Activated gamma-delta T cell (primary cell): ENCODE measurements around the gene CCL13.

Experiments
- DNase-seq: peaks from one replicate; lab custom pipeline; 2025; lab: John Stamatoyannopoulos, UW

Gene CCL13

DNA sequence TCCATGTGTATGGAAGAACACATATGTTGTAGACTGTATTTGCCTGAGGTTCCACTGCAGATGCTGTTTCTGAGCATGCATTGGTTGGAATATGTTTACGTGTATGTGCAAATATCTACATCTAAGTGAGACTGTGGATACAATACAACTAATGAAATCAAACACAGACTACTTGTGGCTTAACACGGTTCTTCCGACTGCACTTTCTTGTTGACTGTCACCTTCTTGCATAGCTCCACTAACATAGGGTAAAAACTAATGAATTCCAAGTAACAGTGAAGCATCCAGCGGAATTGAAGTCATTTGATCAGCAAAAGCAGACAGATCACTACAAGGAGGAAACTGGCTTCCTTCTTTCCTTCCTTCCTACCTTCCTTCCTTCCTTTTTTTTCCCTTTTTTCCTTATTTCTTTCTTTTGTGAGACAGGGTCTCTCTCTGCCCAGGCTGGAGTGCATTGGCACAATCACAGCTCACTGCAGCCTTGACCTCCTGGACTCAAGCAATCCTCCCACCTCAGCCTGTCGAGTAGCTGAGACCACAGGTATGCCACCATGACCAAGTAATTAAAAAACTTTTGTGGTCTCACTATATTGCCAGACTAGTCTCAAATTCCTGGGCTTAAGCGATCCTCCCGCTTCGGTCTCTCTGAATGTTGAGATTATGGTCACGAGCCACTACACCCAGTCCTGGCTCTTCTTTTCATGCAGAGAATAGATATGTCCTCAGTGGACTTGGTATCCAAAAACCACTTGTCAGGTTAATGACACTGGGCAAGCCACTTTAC is 28.7 kb downstream of the CCL13 start:
- DNase-seq, result no peak

DNA sequence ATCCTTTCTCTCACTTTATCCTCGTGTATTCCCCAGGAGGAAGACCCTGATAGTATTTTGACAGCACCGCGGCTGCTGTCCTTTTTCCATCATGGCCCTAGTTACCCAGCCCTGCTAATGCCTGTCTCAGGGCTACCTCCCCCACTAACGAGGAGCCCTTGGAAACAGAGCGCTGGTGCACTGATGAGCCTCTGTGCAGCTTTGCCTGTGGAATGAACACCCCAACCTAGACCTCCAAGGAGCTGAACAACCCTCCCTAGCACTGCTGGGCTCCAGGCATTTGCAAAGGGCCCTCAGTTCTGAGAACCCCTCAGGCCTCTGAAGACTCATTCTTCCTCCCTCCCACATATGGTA is 30.0 kb downstream of the CCL13 start:
- DNase-seq, result no peak

DNA sequence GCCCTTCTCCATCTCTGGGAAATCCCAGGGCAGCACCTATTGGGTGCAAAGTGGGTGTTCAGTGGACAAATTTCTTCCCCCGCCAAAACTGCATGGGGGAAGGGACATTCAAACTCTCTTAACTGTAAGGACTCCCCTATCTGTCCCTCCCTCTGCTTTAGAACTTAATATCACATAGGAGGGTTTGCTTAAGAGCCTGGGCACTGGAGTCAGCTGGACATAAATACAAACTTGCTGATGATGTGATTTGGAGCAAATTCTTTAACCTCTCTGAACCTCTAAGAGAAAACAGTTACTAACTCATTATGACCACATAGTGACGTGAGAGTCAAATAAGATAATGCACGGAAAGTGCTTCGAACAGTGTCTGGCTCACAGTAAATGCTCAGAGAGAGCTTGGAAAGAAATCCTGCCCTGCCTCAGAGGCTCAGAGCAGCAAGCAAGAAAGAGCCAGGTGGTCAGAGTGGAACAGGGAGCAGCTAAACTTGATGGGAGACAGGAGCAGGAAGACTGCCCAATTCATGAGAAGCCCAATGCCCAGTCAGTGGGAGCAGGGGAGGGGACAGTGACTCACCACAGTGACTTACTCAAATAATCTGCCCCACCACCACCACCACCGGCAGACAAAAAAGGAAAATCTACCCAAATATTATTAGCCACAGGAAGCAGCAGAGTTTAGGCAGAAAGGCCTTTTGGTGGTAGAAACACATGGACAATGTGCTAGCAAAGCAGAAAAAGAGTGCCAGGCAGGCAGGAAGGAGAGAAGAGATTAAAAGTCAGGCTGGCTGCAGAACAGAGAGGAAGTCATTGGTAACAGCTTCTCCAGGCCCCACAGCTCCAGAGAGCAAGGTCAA is 30.6 kb downstream of the CCL13 start:
- DNase-seq, result no peak

DNA sequence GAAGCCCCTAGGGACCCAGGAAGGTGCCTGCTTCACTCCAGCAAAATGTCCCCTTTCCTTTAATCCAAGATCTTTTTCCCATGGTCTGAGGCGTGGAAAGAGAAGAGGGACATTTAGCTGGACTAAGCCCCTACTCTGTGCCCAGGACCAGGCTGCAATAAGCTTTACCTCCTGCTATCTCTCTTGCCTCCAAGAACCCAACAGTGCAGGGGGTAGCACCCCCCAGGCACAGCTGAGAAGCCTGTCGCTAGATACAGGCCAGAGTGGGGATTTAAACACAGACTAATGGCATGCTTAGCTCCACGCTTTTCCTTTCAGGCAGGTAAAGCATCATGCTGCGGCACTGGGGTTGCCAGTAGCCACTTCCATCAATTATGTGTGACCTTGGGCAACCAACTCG is 31.3 kb downstream of the CCL13 start:
- DNase-seq, result no peak

DNA sequence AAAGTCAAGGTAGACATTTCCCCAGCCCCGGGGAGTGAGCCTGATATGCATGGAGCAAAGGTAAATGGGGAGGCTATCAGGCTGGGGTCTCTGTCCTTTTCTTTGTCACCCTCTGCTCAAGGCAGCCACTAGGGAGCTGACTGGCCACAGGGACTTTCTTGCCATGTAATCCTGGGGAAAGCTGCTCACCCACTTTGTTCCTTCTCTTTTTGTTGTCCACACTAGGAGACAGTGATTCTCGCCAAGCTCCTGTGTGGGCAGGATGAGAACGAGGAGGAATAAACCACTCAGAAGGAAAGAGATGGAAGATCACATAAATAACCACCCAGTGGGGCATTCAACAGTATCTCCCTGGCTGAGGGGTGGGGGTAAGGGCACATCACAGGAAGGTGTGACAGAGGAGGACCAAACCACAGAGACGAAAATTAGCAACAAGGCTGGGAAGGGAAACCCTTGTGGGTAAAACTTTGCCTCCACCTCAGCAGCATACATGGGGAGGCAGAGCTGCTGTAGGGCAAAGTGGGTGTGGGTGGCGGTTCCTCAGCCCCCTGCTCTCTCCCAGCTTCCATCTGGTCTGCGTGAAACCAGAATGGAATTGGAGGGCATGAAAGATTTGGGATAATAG is 33.0 kb downstream of the CCL13 start:
- no peak for DNase-seq

DNA sequence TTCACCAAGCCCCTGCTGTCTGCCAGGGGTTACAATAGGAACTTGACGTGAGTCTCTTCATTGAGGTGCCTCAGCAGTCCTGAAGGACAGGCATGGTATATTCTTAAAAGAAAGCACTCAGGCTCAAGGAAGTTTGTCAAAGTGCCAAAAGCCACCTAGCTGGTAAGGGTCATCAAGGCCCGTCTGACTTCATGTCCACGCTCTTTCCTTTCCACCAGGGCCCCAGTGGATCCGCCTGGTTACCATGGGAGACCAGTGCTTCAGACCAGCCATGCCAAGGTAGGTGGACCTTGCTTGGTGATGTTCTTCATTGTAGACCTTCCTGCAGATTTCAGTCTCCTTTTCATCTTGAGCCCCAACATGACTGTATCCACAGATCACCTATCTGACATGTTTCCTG is 34.4 kb downstream of the CCL13 start:
- no peak for DNase-seq

DNA sequence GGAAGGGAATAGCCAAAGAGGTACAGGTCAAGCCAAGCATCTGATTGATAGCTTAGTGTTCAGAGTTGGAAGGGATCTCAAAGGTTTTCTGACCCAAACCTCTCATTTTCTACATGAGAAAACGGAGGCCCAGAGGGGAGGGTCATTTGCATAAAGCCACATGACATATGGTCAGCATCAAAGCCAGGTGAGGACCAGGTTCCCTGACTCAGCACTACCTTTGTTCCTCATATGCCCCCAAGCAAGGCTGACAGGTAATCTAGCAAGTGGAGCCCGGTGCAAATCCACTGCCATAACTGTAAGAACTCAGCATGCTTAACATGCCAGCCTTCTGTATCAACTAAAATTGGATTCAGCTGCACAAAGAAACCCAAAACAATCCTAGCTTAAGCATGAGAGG is 35.0 kb downstream of the CCL13 start:
- DNase-seq, result no peak

DNA sequence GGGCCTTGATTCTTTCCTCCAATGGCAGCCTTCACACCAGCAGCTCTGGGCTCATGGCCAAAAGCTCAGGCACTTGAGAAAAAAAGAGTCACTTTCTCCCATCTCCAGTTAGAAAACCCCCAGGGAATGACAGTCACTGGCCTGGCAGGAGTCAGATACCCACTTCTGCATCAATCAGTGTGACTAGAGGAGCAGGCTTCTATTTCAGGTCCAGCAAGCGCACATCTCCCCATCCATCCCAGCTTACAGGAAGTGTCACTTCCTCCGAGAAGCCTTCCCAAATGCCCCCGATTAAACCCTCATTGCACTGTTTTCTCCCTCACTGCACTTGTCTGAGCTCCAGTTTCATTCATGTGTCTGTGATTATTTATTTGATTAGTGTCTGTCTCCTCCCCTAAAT is 37.1 kb downstream of the CCL13 start:
- no peak for DNase-seq

DNA sequence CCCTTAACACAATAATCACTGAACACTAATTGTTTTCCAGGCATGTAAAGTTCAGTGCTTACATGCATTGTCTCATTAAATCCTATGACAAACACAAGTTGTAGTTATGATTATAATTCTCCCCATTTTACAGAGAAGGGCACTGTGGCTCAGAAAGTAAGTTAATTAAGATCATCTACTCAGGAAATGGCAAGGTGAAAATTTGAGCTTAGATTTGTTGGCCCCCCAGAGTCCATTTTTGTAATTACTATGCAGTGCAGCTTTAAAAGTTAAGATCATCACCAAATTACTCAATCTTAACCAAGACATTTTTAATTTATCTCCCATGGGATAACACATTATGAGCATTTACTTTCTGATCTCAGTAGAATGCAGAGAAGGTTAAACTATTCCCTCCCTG is 41.0 kb downstream of the CCL13 start:
- DNase-seq, result no peak

DNA sequence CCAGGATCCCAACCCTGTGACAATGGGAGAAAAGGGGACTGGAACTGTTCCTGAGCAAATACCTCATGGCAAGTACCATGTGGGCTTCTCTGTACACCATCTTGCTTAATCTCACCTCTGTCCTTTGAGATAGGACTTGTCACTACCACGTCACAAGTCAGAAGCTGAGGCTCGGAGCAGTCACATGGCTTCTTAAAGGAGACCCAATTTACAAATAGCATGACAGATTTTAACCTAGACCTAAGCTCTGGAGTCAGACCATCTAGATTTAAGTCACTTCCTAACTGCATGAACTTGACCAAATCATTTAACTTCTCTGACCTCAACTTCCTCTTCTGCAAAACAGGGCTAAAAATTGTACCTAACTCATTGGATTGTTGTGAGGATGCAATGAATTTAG is 42.7 kb downstream of the CCL13 start:
- no peak for DNase-seq

DNA sequence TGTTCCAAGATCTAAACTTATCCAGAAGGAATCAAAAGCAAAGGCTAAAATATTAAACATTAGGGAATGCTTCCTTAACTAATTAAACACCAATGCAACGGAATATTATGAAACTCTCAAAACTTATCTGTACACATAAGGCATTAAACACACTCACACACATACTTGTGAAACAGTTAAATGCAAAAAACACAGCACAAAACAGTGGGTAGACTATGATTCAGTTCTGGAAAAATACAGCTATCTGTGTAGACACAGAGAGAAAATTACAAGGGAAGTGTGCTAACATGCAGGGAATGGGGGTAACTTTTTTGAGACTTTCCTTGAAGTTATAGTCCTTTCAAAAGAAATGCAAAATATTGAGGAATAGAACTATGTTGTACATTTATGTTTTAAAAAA is 43.4 kb downstream of the CCL13 start:
- DNase-seq, result no peak

DNA sequence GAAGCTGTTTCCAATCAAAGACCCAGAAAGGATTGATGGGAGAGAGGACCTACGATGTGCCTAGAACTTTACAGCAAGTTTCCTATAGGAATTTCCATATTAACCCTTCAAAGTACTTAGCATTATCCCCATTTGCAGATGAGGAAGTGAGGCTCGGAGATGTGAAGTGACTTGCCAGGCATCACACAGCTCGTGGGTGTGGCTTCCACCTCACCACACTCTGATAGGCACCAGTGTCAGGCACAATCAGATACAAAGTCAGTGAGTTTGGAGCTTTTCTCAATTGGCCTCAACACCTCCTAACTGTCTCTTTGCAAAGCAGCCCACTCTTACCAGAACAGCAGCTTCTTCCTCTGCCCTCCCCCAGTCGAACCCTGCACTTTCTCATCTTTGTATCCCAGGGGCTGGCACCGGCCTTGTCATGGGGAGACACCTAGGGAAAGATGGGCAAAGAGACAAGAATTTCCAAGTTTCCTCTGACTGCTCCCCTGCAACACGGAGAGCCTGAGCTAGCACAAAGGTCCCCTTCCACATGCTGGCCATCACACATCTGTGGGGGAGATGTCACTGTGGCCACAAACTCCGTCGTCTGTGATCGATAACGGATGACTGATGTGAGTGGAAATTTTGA is 44.1 kb downstream of the CCL13 start:
- DNase-seq, result no peak

DNA sequence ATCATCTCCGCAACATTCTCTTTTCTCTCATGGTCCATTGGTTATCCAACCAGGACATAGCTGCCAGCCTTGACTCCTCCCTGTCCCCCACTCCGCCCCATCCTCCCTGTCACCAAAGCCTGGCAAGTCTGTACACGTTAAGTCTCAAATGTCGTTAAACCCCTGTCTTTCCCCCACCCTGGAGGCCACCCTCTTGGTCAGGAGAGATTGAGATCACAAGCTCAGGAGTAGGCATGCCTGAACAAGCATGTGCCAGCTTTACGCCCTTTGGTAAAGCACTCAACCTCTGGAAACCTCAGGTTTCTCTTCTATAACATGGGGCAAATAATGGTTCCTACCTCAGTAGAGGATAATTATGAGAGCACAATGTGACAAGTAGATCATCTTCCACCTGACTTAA is 44.9 kb downstream of the CCL13 start:
- no peak for DNase-seq

DNA sequence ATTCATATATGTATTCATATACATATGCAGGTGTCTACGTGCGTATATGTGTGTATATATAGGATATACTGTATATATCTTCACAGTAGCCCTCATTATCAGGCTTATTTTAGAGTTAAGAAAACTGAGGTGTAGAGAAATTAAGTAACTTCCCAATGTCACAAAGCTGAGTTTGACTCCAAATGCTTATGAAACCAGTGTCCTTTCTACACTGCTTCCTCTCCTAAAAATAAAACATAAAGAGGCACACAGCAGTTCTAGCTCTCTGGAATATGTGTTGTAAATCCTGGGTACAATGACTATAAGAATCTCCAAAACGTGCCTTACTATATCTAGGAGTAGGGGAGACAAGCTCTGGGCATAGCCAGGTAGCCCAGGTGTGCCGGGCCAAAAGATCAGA is 46.7 kb downstream of the CCL13 start:
- DNase-seq, result no peak

DNA sequence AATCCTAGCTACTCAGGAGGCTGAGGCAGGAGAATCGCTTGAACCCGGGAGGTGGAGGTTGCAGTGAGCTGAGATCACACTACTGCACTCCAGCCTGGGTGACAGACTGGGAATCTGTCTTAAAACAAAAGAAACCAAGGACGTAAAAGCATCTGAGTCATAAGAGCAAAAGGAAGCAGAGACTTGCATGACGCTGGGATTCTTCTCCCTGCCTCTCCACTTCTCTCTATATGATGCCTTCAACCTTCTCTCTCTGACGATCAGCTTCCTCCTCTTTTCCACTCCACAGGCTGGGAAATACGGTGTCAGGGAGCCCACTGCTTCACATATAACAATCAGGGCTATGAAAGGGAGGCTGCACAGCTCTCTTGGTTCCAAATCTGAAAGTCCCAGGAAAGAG is 49.9 kb downstream of the CCL13 start:
- no peak for DNase-seq
